SIG-M5 treated with dmso at 0.1 percent for 504 hours (cell line): ENCODE results near the gene SUDS3.

Experiments
- DNase-seq: peaks from one replicate; lab custom pipeline; 2025; ENCODE audit not compliant: unreplicated experiment; lab: John Stamatoyannopoulos, UW

The SUDS3 gene

GRCh38 chr12:118356809-118357256 is 19.5 kb upstream of the SUDS3 start:
- DNase-seq: peak; percentile 93

DNA sequence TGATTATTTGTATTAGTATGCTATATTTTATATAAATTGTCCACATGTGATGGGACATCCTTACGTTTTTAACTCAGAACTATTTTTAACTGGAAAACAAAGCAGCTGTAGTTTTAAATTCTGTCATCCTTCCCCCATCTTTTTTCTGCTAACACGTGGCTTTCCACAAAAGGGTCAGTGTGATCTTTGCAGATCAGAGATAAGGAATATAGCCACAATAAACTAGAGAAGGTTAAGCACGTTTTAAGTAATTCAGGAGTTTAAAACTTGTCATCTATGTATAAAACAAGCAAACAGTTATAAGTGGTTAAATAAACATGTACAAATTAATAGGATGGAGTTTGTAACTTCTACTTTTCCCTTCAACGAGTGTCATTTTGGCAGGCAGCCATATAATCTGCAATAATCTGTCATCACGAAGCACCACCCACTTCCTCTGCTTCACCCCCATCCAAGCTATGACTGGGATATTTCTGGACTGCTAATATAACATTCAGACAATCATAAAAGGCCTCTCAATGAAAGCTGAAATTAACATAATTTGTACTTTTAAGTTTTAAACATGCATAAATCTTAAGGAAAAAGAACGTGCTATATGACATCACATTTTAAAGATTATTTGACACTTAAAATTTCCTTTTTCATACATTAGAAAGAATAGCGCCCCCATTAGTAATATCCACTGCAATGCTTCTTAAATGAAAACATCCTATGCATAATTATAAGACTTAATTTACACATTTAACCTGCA is 18.9 kb upstream of the SUDS3 start:
- peak; percentile 93 for DNase-seq

GRCh38 chr12:118358008-118358359 is 18.4 kb upstream of the SUDS3 start:
- DNase-seq: no peak

DNA sequence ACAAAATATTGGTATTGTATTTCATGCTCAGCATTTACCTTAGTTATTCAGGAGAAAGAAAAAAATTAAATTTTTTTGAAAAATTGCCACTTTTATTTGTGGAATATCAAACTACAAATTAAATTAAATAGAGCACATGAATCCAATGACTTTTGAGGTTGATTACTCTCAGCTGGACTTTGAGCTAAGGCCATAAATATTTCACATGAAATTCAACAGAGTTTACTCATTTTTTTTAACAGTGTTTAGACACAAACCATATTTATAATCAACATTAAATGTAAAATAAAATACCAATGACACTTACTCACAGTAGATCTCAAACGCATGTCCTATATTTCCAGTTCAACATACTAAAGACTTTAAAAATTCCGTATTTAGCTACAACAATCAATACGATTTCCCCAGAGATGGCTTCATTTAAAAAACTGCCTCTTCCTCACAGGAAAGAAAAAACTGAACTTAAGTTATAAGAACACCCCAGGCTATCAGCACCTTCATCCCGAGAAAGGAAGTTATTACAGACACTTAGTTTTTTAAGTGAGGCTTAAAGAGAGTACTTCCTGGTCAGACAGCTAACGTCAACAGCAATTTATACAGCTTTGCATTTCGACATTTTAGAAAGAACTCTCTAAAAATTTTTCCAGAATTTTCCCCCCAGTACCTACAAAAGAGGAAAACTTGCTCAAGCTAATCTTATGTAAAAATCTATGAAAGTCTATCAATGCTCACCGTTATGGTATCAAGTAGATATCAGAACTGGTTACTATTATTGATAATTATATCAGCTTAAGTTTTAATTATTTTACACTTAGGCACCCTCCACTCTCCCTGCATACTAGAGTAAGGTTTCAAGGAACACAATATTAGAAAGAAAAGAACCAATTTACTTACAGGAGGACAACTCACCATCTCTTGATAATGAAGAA is 17.5 kb upstream of the SUDS3 start:
- DNase-seq: peak; percentile 86

GRCh38 chr12:118359541-118359915 is 16.8 kb upstream of the SUDS3 start:
- peak; percentile 56 for DNase-seq

DNA sequence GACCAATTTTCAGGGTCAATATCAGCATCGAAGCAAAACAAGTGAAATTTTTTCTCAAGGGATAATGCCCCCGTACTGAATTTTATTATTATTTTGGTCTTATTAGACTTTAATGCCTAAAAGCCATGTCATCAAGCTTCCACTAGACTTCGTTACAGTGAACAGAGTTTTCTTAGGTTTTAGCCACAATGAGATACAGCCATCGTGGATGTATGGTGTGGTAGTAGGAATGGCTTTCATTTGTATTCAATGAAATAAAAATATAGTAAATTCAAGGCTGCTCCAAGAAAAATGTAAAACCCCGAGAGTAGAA is 15.3 kb upstream of the SUDS3 start:
- DNase-seq: no peak

DNA sequence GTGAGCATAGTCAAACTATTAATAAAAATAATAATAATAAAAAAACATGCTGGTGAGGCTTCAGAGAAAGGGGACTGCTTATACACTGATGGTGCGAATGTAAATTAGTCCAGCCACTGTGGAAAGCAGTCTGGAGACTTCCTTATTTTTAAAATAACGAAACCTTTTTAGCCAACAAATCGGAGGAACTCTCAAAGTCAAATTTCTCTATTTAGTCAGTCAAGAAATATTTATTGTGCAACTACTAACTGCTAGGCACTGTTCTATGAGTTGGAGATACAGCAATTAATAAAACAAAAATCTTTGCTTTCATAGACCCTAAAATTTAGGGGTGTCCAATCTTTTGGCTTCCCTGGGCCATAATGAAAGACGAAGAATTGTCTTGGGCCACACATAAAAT is 14.5 kb upstream of the SUDS3 start:
- peak; percentile 86 for DNase-seq

DNA sequence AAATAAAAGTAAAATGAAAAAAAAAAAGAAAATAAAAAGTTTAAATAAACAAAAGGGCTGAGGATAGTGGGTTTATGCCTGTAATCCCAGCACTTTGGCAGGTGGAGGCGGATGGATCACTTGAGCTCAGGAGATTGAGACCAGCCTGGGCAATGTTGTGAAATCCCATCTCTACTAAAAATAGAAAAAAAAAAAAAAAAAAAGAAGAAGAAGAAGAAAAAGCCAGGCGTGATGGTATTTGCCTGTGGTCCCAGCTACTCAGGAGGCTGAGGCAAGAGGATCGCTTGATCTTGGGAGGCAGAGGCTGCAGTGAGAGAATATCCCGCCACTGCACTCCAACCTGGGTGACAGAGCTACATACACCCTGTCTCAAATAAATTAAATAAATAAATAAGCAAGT is 7.5 kb upstream of the SUDS3 start:
- peak; percentile 43 for DNase-seq

- DNase-seq: no peak
Observed at GRCh38 chr12:118370601-118371000, 5.8 kb upstream of the SUDS3 start.

DNA sequence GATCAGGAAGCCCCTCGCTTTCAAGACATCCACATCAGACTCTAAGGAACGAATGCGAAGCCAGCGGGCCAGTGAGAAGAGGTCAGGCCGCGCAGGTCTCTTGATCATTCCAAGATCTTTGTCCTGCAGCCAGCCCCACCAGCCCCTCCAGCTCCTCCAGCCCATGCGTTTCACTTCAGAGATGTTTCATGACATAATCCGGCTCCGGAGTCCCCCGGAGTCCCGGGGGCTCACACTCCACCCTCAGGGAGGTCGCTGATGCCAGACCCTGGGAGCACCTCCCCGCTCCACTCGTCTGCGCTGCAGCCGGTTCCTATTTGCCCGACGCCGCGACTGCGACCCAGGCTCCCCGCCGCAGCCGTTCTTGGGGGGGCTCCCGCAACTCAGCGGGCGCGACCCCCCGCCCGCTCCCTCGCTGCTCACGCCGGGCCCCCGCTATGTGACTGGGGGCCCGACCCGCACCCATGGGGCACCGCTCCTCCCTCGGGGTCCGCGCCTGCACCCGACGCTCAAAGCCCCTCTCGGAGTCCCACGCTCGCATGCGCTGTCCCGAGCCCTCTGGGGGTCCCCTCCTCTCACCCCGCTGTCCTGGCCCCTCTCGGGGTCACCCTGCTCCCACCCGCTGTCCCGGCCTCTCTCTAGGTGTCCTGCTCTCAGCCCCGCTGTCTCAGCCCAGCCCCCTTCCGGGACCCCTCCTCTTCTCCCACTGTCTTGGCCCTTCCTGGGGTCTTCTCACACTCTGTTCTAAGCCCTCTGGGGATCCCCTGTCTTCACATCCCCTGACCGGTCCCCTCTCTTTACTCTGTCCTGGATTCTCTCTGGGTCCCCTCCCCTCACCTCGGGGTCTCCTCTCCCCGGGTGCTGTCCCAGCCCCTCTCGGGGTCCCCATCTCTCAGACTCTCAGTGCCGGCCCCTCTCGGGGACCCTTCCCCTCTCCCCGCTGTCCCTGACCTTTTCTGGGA is 4.8 kb upstream of the SUDS3 start:
- DNase-seq: no peak

DNA sequence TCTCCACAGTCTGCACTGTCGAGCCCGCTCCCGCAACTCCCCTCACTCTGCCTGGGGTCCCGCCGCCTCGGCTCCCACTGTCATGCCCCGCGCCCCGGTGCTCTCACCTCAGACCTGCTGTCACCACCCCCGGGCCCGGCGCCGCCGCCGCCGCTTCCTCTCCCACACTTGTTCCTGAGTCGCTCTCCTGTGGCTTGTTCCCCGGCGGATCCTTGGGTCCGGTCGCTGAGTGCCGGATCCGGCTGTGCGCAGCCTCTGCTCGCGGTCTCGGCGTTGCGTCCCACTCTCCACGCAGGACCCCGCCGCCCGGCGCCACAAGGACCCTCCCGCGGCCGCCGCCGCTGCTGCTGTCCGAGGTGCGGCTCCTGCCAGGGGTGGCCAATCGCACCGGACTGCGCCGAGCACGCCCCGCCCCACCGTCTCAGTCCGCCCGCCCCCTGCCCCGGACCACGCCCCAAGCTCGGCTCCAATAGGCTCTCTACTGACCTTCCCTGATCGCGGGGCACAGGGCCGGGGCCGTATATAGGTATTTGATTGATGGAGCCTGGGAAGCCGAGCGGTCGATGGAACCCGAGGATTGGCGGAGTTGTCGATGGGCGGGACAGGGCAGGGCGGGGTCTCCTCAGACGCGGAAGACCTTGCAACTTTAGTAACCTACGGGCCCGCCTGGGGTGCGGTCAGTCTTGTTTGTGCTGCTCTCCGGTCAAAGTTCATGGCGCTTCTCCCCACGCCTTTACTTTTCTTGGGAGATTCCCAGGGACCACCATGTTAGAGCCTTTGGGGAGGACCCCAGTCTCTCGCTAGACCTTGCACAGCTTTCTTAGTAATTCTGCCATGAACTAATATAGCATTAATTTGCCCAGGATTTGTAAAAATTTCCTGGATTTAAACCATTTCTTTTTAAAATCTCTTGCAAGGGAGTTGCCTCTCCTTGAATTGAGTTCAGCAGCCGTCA is 3.5 kb upstream of the SUDS3 start, which contains the start of gene TAOK3:
Gene TAOK3 (minus strand): TSS at position 367 of the 955 bp plus-strand sequence. CDS start 117,340 bp downstream, outside the sequence.
- peak; percentile 99 for DNase-seq

DNA sequence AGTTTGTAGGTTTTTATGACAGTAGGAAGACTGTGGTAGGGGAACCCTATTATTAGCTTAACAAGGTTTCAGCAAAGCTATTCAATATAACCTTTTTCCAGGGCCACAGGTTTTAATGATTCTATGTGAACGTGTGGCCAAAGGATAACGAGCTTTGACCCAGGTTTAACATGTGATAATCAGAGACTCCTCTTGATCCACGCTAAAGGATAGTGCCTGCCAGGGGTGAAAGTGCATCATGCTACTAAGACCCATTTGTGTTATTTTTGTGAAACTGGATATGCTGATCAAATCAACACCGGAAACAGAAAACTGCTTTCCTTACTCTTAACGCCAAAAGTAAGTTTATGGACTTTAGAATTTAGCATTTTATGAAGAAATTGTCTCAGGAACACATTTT is 2.7 kb upstream of the SUDS3 start:
- no peak for DNase-seq

GRCh38 chr12:118374126-118374725 is 2.1 kb upstream of the SUDS3 start:
- no peak for DNase-seq

- no peak for DNase-seq
Observed at GRCh38 chr12:118374909-118375308, 1.4 kb upstream of the SUDS3 start.

GRCh38 chr12:118375348-118375747 is 1.0 kb upstream of the SUDS3 start:
- no peak for DNase-seq

GRCh38 chr12:118377021-118377883 is 897 bp downstream of the SUDS3 start:
- no peak for DNase-seq

- peak; percentile 77 for DNase-seq
Observed at GRCh38 chr12:118377884-118378470, 1.6 kb downstream of the SUDS3 start.

GRCh38 chr12:118391424-118391823 is 15.1 kb downstream of the SUDS3 start:
- DNase-seq: no peak
